ENCODE results near the gene TBC1D9. TPM values are rescaled to one million over a fixed set of nuclear protein-coding genes. Genes with fewer than 3 reads are reported as not detected.

The TBC1D9 gene
- total RNA-seq, 2 donors from 2014 or later, result not detected

DNA sequence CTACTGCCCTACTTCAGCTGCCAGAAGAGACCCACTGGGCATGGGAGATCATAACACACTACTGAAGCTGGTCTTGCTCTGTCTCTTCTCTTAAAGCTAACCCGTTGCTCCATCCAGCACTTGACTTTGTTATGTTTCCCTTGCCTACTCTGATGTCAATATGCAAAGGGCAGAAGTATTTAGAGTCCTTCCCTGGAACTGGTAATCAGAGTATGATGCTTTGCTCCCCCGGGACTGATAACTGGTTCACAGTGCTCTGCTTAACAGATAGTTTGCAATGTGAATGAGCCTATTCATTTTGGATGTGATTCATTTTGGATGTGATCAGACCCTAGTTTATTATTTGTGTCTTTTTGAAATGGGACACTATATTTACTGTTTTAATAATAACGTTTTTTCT is 175.1 kb downstream of the TBC1D9 start:
- H3K27me3 Mint-ChIP-seq (ENCODE audit: low read depth), result peaks cover 44% of the 10 kb centered on the region
- H3K36me3 Mint-ChIP-seq (ENCODE audit: insufficient read depth in 2 of 2), result no peaks in the 10 kb centered on the region
- H3K4me3 Mint-ChIP-seq, result no peak overlapping the region
- no peak for ATAC-seq (replicated peaks in 1 of 2)
- H3K4me1 Mint-ChIP-seq (ENCODE audit: low read depth), result no peaks in the 10 kb centered on the region
- H3K9me3 Mint-ChIP-seq, result no peaks in the 10 kb centered on the region
- no peak for DNase-seq
- no peak overlapping the region for H3K27ac Mint-ChIP-seq

- Mint-ChIP-seq H3K4me1 (ENCODE audit: low read depth) (no peaks in the 10 kb centered on the region), H3K27me3 (ENCODE audit: low read depth) (peaks cover 44% of the 10 kb centered on the region), H3K4me3 (no peak overlapping the region), H3K9me3 (no peaks in the 10 kb centered on the region), H3K27ac (no peak overlapping the region), H3K36me3 (ENCODE audit: insufficient read depth in 2 of 2) (no peaks in the 10 kb centered on the region)
- DNase-seq (no peak), ATAC-seq (replicated peaks in 1 of 2) (no peak)
These were observed 176.9 kb downstream of the TBC1D9 start for GRCh38 chr4:140579278-140579677.

GRCh38 chr4:140575489-140575888 is 180.7 kb downstream of the TBC1D9 start:
- peaks cover 4 to 6% of the 10 kb centered on the region in 2 donors for H3K36me3 Mint-ChIP-seq (ENCODE audit: insufficient read depth in 2 of 2)
- H3K4me3 Mint-ChIP-seq, result no peak overlapping the region
- peaks cover 62% of the 10 kb centered on the region for H3K27me3 Mint-ChIP-seq (ENCODE audit: low read depth)
- no peak overlapping the region for H3K27ac Mint-ChIP-seq
- H3K9me3 Mint-ChIP-seq, result peaks cover 2 to 13% of the 10 kb centered on the region in 2 donors
- no peaks in the 10 kb centered on the region for H3K4me1 Mint-ChIP-seq (ENCODE audit: low read depth)
- DNase-seq, result no peak
- ATAC-seq (replicated peaks in 1 of 2), result no peak

- peaks cover 21% of the 10 kb centered on the region for H3K4me1 Mint-ChIP-seq (ENCODE audit: low read depth)
- peaks cover 39% of the 10 kb centered on the region for H3K27me3 Mint-ChIP-seq (ENCODE audit: low read depth)
- DNase-seq, result no peak
- no peak for ATAC-seq (replicated peaks in 1 of 2)
- H3K36me3 Mint-ChIP-seq (ENCODE audit: insufficient read depth in 2 of 2), result peaks cover 6 to 10% of the 10 kb centered on the region in 2 donors
- no peak overlapping the region for H3K27ac Mint-ChIP-seq
- no peak overlapping the region for H3K4me3 Mint-ChIP-seq
- peaks cover 4 to 13% of the 10 kb centered on the region in 2 donors for H3K9me3 Mint-ChIP-seq
These were observed 184.6 kb downstream of the TBC1D9 start for GRCh38 chr4:140571620-140572019.

Other genes starting within 250 kb of the TBC1D9 start
- gene ELMOD2, start 232.2 kb downstream of the TBC1D9 start, total RNA-seq, result 10 to 100 TPM; 16.7 to 20.6 TPM
- not detected for gene UCP1, start 187.4 kb downstream of the TBC1D9 start, total RNA-seq